HEK293T (cell line): ENCODE measurements around the gene SLC39A10.

Experiments
- CTCF ChIA-PET: fragments of 350-600 bp; formaldehyde crosslinking; extraction: SDS; loops from one replicate; lab custom pipeline; 2021; ENCODE audit warnings: antibody characterized with exemption, inconsistent platforms; lab: Yijun Ruan, JAX
- POLR2A ChIA-PET: fragments of 350-600 bp; formaldehyde crosslinking; extraction: SDS; loops from one replicate; lab custom pipeline; 2020; ENCODE audit warnings: antibody characterized with exemption, inconsistent platforms; lab: Yijun Ruan, JAX
- DNase-seq: peaks from one replicate; pipeline ENCODE4 v3.0.0; 2012; ENCODE audit warnings: mixed read lengths; ENCODE audit errors: extremely low spot score
- ARNT ChIP-seq: fragments of 450-650 bp; IDR thresholded peaks from 2 replicates; pipeline ENCODE4 v1.6.1; 2017; ENCODE audit warnings: mild to moderate bottlenecking
- BHLHE40 ChIP-seq: fragments of 450-650 bp; IDR thresholded peaks from 2 replicates; pipeline ENCODE4 v1.6.1; 2016; ENCODE audit warnings: mild to moderate bottlenecking, moderate library complexity, borderline replicate concordance
- CTBP1 ChIP-seq: fragments of 450-650 bp; IDR thresholded peaks from 2 replicates; pipeline ENCODE4 v1.6.1; 2016; ENCODE audit warnings: borderline replicate concordance
- ELF4 ChIP-seq: fragments of 450-650 bp; IDR thresholded peaks from 2 replicates; pipeline ENCODE4 v1.6.1; 2017; ENCODE audit warnings: antibody characterized with exemption
- FOXA1 ChIP-seq: fragments of 450-650 bp; IDR thresholded peaks from 2 replicates; pipeline ENCODE4 v1.6.1; 2016; ENCODE audit warnings: mild to moderate bottlenecking
- FOXK2 ChIP-seq: fragments of 450-650 bp; IDR thresholded peaks from 2 replicates; pipeline ENCODE4 v1.6.1; 2016; ENCODE audit warnings: mild to moderate bottlenecking
- FOXM1 ChIP-seq: fragments of 450-650 bp; IDR thresholded peaks from 2 replicates; pipeline ENCODE4 v1.6.1; 2017; ENCODE audit warnings: mild to moderate bottlenecking, borderline replicate concordance
- HDGF ChIP-seq: fragments of 450-650 bp; IDR thresholded peaks from 2 replicates; pipeline ENCODE4 v1.6.1; 2017; ENCODE audit warnings: antibody characterized with exemption, borderline replicate concordance
- L3MBTL2 ChIP-seq: fragments of 450-650 bp; conservative IDR thresholded peaks from 2 replicates; pipeline ENCODE4 v1.6.1; 2016; ENCODE audit warnings: mild to moderate bottlenecking
- LEF1 ChIP-seq: fragments of 450-650 bp; IDR thresholded peaks from 2 replicates; pipeline ENCODE4 v1.6.1; 2017; ENCODE audit warnings: mild to moderate bottlenecking, borderline replicate concordance
- NFRKB ChIP-seq: fragments of 450-650 bp; IDR thresholded peaks from 2 replicates; pipeline ENCODE4 v1.6.1; 2016; ENCODE audit warnings: mild to moderate bottlenecking, moderate library complexity
- SP1 ChIP-seq: fragments of 450-650 bp; IDR thresholded peaks from 2 replicates; pipeline ENCODE4 v1.6.1; 2017
- SUZ12 ChIP-seq: fragments of 450-650 bp; IDR thresholded peaks from 2 replicates; pipeline ENCODE4 v1.6.1; 2016; ENCODE audit warnings: mild to moderate bottlenecking
- TARDBP ChIP-seq: fragments of 450-650 bp; IDR thresholded peaks from 2 replicates; pipeline ENCODE4 v1.6.1; 2016
- ZNF384 ChIP-seq: fragments of 450-650 bp; IDR thresholded peaks from 2 replicates; pipeline ENCODE4 v1.6.1; 2016
- TF ChIP-seq, protein P1 (sequence below): fragments of 450-650 bp; IDR thresholded peaks from 2 replicates; pipeline ENCODE4 v1.6.1; 2016

Gene SLC39A10

DNA sequence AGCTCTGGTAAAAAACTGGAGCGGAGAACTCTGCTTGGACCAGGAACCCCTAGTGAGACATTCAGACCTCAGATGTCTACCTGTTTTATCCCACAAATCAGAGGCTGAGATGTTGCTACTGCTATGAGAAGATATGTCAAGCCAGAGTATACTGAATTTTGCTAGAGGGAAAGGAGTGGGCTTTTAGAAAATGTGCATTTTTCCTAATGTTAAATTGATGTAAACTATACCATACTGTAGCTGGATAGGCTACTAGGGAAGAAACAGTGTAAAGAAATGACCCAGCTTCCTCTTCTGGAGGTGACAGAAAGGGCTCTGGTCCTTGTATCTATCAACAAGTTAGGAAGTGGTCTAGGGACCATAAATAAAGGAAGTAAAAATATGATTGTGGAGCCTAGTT is 65.0 kb downstream of the SLC39A10 start:
- no peak for DNase-seq
- ChIA-PET CTCF (no interaction called here), POLR2A (no interaction called here)
- TF ChIP-seq NFRKB (no peak), ZNF384 (no peak), SUZ12 (no peak)

DNA sequence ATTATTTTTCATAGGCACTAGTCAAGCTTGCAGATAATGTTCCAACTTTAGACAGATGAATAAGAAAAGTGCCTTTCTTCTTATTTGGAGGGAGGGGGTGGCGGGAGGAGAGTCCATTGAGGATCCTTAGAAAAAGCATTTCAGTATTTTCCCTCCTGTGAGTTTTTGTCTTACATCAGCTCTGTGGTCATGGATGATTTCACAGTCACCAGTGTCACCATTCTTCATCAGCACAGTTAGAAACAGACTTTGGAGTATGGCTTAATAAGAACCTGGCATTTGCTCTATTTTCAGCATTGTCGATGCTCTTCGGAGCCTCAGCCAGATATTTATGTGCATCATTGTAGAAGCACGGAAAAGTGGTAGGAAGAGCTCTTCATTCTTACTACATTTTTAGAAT is 70.1 kb downstream of the SLC39A10 start:
- TF ChIP-seq, protein P1, sequence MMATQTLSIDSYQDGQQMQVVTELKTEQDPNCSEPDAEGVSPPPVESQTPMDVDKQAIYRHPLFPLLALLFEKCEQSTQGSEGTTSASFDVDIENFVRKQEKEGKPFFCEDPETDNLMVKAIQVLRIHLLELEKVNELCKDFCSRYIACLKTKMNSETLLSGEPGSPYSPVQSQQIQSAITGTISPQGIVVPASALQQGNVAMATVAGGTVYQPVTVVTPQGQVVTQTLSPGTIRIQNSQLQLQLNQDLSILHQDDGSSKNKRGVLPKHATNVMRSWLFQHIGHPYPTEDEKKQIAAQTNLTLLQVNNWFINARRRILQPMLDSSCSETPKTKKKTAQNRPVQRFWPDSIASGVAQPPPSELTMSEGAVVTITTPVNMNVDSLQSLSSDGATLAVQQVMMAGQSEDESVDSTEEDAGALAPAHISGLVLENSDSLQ = no peak
- TF ChIP-seq CTBP1 (no peak), LEF1 (no peak)
- ChIA-PET POLR2A (no interaction called here), CTCF (no interaction called here)
- no peak for DNase-seq

GRCh38 chr2:195730912-195731311 is 73.9 kb downstream of the SLC39A10 start:
- ChIA-PET POLR2A (no interaction called here), CTCF (no interaction called here)
- TF ChIP-seq LEF1 = no peak
- no peak for TF ChIP-seq ELF4
- no peak for TF ChIP-seq FOXM1
- no peak for TF ChIP-seq TARDBP
- no peak for TF ChIP-seq L3MBTL2
- no peak for TF ChIP-seq SP1
- no peak for TF ChIP-seq SUZ12
- no peak for DNase-seq

- DNase-seq = no peak
- CTCF ChIA-PET = no interaction called here
- POLR2A ChIA-PET = no interaction called here
- TF ChIP-seq ARNT = no peak
Measured at GRCh38 chr2:195732574-195732973, 75.5 kb downstream of the SLC39A10 start.

GRCh38 chr2:195733831-195734230 is 76.8 kb downstream of the SLC39A10 start:
- no peak for DNase-seq
- TF ChIP-seq SP1 (no peak), FOXK2 (no peak), FOXA1 (no peak), TARDBP (no peak), HDGF (no peak), ELF4 (no peak), SUZ12 (no peak), NFRKB (no peak), CTBP1 (no peak), FOXM1 (no peak), ARNT (no peak), ZNF384 (no peak)
- TF ChIP-seq, protein P1 = no peak
- ChIA-PET POLR2A (no interaction called here), CTCF (no interaction called here)

- ChIA-PET CTCF (no interaction called here), POLR2A (no interaction called here)
- DNase-seq = no peak
- no peak for TF ChIP-seq NFRKB
- no peak for TF ChIP-seq TARDBP
- no peak for TF ChIP-seq CTBP1
- TF ChIP-seq LEF1 = no peak
- TF ChIP-seq, protein P1 = no peak
- no peak for TF ChIP-seq L3MBTL2
- TF ChIP-seq FOXM1 = no peak
- TF ChIP-seq ARNT = no peak
- TF ChIP-seq SP1 = no peak
- TF ChIP-seq ELF4 = no peak
- TF ChIP-seq HDGF = no peak
- TF ChIP-seq FOXK2 = no peak
- TF ChIP-seq ZNF384 = no peak
- TF ChIP-seq BHLHE40 = no peak
- no peak for TF ChIP-seq FOXA1
Measured at GRCh38 chr2:195734395-195734794, 77.4 kb downstream of the SLC39A10 start.

- no peak for DNase-seq
- ChIA-PET CTCF (no interaction called here), POLR2A (no interaction called here)
- TF ChIP-seq FOXM1 (no peak), ARNT (no peak), ZNF384 (no peak), TARDBP (no peak), BHLHE40 (no peak), CTBP1 (no peak), SUZ12 (no peak), LEF1 (no peak), HDGF (no peak), NFRKB (no peak), FOXK2 (no peak), FOXA1 (no peak), ELF4 (no peak), SP1 (no peak), L3MBTL2 (no peak)
- TF ChIP-seq, protein P1 = no peak
Measured at GRCh38 chr2:195734931-195735330, 77.9 kb downstream of the SLC39A10 start.
